IPS-15b (cell line): ENCODE measurements around the gene ZNF584.
A peak's percentile ranks its signal among the peaks of the same experiment; 100 is the strongest.

Experiments used
- H3K27me3 ChIP-seq: one replicate; pipeline ENCODE4 v1.6.1; 2013; ENCODE audit warnings: low read length; ENCODE audit not compliant: control insufficient read depth, insufficient read depth
- H3K36me3 ChIP-seq: one replicate; pipeline ENCODE4 v1.6.1; 2013; ENCODE audit warnings: low read length; ENCODE audit not compliant: control insufficient read depth, insufficient read depth
- H3K4me1 ChIP-seq: one replicate; pipeline ENCODE4 v1.6.1; 2013; ENCODE audit warnings: mild to moderate bottlenecking, low read length; ENCODE audit not compliant: control insufficient read depth, insufficient read depth
- H3K4me3 ChIP-seq: one replicate; pipeline ENCODE4 v1.5.1; 2013; ENCODE audit warnings: low read depth, low read length
- H3K9ac ChIP-seq: one replicate; pipeline ENCODE4 v1.6.1; 2013; ENCODE audit warnings: low read depth, mild to moderate bottlenecking, low read length
- H3K9me3 ChIP-seq: one replicate; pipeline ENCODE4 v1.6.1; 2013; ENCODE audit warnings: mild to moderate bottlenecking, low read length; ENCODE audit not compliant: control insufficient read depth, insufficient read depth

Gene ZNF584

GRCh38 chr19:58379246-58379645 lies 29.2 kb upstream of the ZNF584 start:
- no peaks in the 10 kb centered on the region for H3K36me3 ChIP-seq
- no peak overlapping the region for H3K4me3 ChIP-seq
- no peak overlapping the region for H3K9ac ChIP-seq
- H3K9me3 ChIP-seq, result no peaks in the 10 kb centered on the region
- H3K27me3 ChIP-seq, result no peaks in the 10 kb centered on the region
- peaks cover 3% of the 10 kb centered on the region for H3K4me1 ChIP-seq

GRCh38 chr19:58380037-58380661 lies 28.3 kb upstream of the ZNF584 start:
- Histone ChIP-seq H3K36me3 (no peaks in the 10 kb centered on the region), H3K27me3 (no peaks in the 10 kb centered on the region), H3K4me3 (peak overlapping the region; percentile 92), H3K9ac (peak overlapping the region; percentile 90), H3K9me3 (no peaks in the 10 kb centered on the region), H3K4me1 (peaks cover 3% of the 10 kb centered on the region)

GRCh38 chr19:58380662-58381459 lies 27.6 kb upstream of the ZNF584 start, which contains the start of gene ZNF837:
TSS of gene ZNF837 (minus strand) at chr19:58381030. CDS start at chr19:58369332, 11,698 bp downstream.
- Histone ChIP-seq H3K9ac (peak within 1 kb of the TSS; percentile 90), H3K4me3 (peak within 1 kb of the TSS; percentile 92), H3K9me3 (no peaks in the 10 kb centered on the region), H3K4me1 (peaks cover 3% of the 10 kb centered on the region), H3K36me3 (no peaks in the 10 kb centered on the region), H3K27me3 (no peaks in the 10 kb centered on the region)

GRCh38 chr19:58381460-58382212 lies 26.8 kb upstream of the ZNF584 start:
- Histone ChIP-seq H3K4me3 (peak overlapping the region; percentile 92), H3K36me3 (no peaks in the 10 kb centered on the region), H3K27me3 (no peaks in the 10 kb centered on the region), H3K9me3 (no peaks in the 10 kb centered on the region), H3K9ac (no peak overlapping the region), H3K4me1 (peaks cover 3% of the 10 kb centered on the region)

GRCh38 chr19:58382997-58383603 lies 25.3 kb upstream of the ZNF584 start:
- Histone ChIP-seq H3K9ac (no peak overlapping the region), H3K4me3 (no peak overlapping the region), H3K27me3 (no peaks in the 10 kb centered on the region), H3K36me3 (peaks cover 7% of the 10 kb centered on the region), H3K9me3 (no peaks in the 10 kb centered on the region), H3K4me1 (peaks cover 3% of the 10 kb centered on the region)

GRCh38 chr19:58385313-58385890 lies 23.0 kb upstream of the ZNF584 start:
- Histone ChIP-seq H3K27me3 (no peaks in the 10 kb centered on the region), H3K9me3 (no peaks in the 10 kb centered on the region), H3K36me3 (peaks cover 20% of the 10 kb centered on the region), H3K4me3 (peak overlapping the region; percentile 98), H3K9ac (peak overlapping the region; percentile 92), H3K4me1 (peaks cover 5% of the 10 kb centered on the region)

- no peaks in the 10 kb centered on the region for H3K27me3 ChIP-seq
- H3K36me3 ChIP-seq, result peaks cover 25% of the 10 kb centered on the region
- H3K9me3 ChIP-seq, result no peaks in the 10 kb centered on the region
- peaks cover 5% of the 10 kb centered on the region for H3K4me1 ChIP-seq
- peak overlapping the region; percentile 98 for H3K4me3 ChIP-seq
- H3K9ac ChIP-seq, result peak overlapping the region; percentile 92
These were observed 22.4 kb upstream of the ZNF584 start for GRCh38 chr19:58385891-58386575.

- H3K36me3 ChIP-seq, result peaks cover 31% of the 10 kb centered on the region
- H3K4me1 ChIP-seq, result peaks cover 5% of the 10 kb centered on the region
- H3K4me3 ChIP-seq, result peak within 1 kb of the TSS; percentile 98
- no peaks in the 10 kb centered on the region for H3K9me3 ChIP-seq
- peak within 1 kb of the TSS; percentile 92 for H3K9ac ChIP-seq
- H3K27me3 ChIP-seq, result no peaks in the 10 kb centered on the region
These were observed 21.7 kb upstream of the ZNF584 start, which contains the start of gene RPS5 for GRCh38 chr19:58386576-58387337. TSS of gene RPS5 (plus strand) at chr19:58387269. CDS start at chr19:58388138, 869 bp downstream.

- Histone ChIP-seq H3K27me3 (no peaks in the 10 kb centered on the region), H3K9me3 (no peaks in the 10 kb centered on the region), H3K9ac (peak overlapping the region; percentile 87), H3K4me1 (peaks cover 5% of the 10 kb centered on the region), H3K36me3 (peaks cover 37% of the 10 kb centered on the region), H3K4me3 (peak overlapping the region; percentile 98)
These were observed 20.9 kb upstream of the ZNF584 start for GRCh38 chr19:58387338-58388174.

GRCh38 chr19:58388175-58388526 lies 20.3 kb upstream of the ZNF584 start:
- Histone ChIP-seq H3K4me3 (peak overlapping the region; percentile 98), H3K4me1 (peaks cover 5% of the 10 kb centered on the region)

More at GRCh38 chr19:58388175-58388526, 20.3 kb upstream of the ZNF584 start:
- H3K9me3 ChIP-seq, result no peaks in the 10 kb centered on the region
- H3K27me3 ChIP-seq, result no peaks in the 10 kb centered on the region
- H3K9ac ChIP-seq, result peak overlapping the region; percentile 62
- peaks cover 42% of the 10 kb centered on the region for H3K36me3 ChIP-seq
